HG02885 (cell line): ENCODE data around the gene LRRC10B.

Experiments used
- ATAC-seq: cut with Tn5 transposase; IDR thresholded peaks from one replicate; pipeline ENCODE4 v1.9.1; 2021; ENCODE audit warnings: mild to moderate bottlenecking; ENCODE audit not compliant: unreplicated experiment, poor library complexity

LRRC10B gene

GRCh38 chr11:61486011-61486620, 22.4 kb upstream of the LRRC10B start:
- ATAC-seq, result no peak

GRCh38 chr11:61486779-61487178, 21.8 kb upstream of the LRRC10B start:
- no peak for ATAC-seq

GRCh38 chr11:61487342-61488025, 21.1 kb upstream of the LRRC10B start:
- ATAC-seq, result no peak

GRCh38 chr11:61488651-61489291, 19.8 kb upstream of the LRRC10B start:
- no peak for ATAC-seq

- ATAC-seq, result no peak
These were observed 18.5 kb upstream of the LRRC10B start for GRCh38 chr11:61489833-61490721.

GRCh38 chr11:61491736-61492395, 16.7 kb upstream of the LRRC10B start:
- no peak for ATAC-seq

- ATAC-seq, result no peak
These were observed 14.1 kb upstream of the LRRC10B start for GRCh38 chr11:61494381-61494961.

GRCh38 chr11:61495801-61496601, 12.5 kb upstream of the LRRC10B start:
- no peak for ATAC-seq

- ATAC-seq, result no peak
These were observed 11.7 kb upstream of the LRRC10B start for GRCh38 chr11:61496602-61497400.

GRCh38 chr11:61497473-61497872, 11.1 kb upstream of the LRRC10B start:
- no peak for ATAC-seq

- ATAC-seq, result no peak
These were observed 10.7 kb upstream of the LRRC10B start for GRCh38 chr11:61497876-61498275.

- no peak for ATAC-seq
These were observed 9.7 kb upstream of the LRRC10B start for GRCh38 chr11:61498767-61499341.

GRCh38 chr11:61499816-61500491, 8.6 kb upstream of the LRRC10B start:
- no peak for ATAC-seq

- no peak for ATAC-seq
These were observed 6.0 kb upstream of the LRRC10B start for GRCh38 chr11:61502522-61502921.

- ATAC-seq, result no peak
These were observed 5.3 kb upstream of the LRRC10B start for GRCh38 chr11:61503135-61503770.

GRCh38 chr11:61505106-61505505, 3.4 kb upstream of the LRRC10B start:
- ATAC-seq, result no peak

- no peak for ATAC-seq
These were observed 2.9 kb upstream of the LRRC10B start for GRCh38 chr11:61505640-61506155.
